NCI-H1105 (cell line): ENCODE results near the gene ZXDC.

Experiments
- DNase-seq: peaks from one replicate; lab custom pipeline; 2025; lab: John Stamatoyannopoulos, UW

Gene ZXDC

DNA sequence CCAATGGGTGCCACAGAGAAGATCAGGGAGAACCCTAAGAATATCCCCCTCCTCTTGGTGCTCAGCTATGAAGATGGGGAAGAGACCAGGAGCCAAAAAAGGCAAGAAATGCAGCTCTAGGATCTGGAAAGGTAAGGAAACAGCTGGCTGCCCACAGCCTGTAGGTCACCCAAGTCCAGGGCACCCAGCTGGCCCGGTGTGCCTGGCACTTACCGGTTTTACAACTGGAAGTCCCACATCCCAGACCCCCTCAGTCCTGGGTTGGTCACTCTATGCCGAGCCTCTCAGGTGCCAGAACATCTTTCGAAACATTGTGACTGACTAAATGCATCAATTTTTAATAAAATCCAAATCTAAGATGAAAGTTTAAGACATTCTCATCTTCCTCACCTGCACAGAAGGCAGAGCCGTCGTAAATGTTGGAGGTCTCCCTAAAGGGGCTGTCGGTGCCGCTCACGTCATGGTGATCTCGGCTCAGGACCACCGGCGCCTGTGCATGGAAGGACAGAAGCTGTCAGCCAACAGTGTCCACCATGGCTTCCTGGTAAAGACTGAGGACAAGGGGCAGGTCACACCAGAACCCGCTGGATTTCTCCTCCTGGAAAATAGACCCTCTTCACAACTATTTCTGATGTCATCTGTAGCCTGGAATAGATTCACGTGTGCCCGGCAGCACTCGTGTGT lies 13.3 kb upstream of the ZXDC start:
- DNase-seq = no peak

DNA sequence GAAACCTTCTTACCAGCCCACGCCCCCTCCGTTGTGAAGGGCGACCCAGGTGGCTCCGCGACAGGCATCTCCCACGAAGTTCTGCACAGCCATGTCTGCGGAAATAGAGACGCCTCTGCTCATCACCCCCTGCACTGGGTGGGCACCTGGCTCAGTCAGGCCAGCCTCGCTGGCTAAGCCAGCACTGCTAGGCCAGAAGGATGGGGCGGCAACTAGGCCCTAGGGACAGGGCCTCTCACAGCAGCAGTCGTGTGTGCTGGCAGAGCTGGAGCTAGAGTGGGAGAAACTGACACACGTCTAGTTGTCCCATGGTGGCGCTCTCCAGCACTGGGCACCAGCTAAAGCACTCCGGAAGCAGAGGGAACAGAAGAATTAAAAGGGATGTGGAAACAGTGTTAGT lies 12.5 kb upstream of the ZXDC start:
- DNase-seq = no peak

DNA sequence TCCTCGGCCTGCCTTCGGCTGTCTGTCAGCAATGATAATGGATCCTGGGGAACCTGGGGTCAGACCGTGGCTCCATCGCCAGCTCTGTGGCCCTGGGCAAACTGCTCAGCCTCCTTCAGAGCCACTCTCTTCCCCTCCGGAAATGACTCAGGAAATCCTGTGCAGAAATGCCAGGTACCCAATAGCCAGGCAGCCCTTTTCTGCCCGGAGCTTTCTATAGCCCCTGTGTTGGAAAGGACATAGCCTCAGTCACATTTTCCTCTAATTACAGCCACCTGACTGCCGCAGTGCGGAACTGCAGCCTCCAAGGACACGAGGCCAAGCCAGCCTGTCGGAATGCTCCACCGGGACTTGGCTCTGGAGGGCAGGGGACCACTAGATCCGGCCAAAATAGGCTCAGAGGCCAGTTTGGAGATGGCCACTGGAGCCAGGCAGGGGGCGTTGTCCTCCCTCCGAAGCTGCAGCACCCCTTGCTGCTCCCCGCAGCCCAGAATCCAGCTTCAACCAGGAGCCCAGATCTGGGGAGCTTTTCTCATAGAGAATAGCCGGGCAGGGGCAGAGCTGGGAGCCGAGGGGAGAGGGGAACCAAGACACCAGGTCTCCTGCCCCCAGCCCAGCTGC lies 11.6 kb upstream of the ZXDC start:
- no peak for DNase-seq

DNA sequence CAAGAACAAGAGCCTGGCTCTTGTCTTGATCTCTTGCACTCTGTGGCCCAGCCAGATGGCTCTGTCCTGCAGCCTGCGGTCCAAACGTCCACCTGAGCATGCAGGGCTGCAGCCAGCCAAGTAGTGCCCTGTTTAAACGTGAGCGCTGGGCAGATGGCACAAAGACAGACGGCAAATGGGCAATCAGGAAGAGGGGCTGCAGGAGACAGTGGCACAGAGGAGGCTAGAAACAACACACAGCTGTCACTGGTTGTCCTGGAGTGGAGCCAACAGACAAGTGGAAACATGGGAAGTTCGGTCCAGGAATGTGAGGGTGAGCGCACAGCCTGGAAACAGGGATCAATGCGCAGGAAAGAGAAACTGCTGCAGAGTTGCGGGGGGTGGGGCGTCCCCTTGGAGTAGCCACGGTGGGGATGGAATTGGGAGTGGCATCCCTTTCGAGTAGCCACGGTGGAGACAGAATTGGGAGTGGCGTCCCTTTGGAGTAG lies 10.7 kb upstream of the ZXDC start:
- DNase-seq = no peak

DNA sequence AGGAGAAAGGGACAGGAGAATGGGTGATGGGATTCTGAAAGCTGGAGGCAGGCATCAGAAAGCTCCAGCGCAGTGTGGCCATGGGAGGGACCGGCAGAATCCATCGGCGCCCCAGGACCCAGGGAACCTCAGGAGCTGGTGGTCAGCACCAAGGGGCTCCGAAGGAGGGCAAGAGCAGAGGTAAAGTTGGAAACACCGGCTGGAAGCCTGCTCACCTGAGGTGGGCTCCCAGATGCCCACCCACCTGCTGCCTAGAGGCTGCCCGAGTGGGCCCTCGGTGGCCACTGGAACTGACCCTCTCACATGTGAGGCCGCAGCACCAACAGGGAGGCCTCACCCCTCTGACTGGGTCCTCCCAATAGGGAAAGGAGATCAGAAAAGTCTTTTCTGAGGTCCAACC lies 10.3 kb upstream of the ZXDC start:
- DNase-seq = no peak

DNA sequence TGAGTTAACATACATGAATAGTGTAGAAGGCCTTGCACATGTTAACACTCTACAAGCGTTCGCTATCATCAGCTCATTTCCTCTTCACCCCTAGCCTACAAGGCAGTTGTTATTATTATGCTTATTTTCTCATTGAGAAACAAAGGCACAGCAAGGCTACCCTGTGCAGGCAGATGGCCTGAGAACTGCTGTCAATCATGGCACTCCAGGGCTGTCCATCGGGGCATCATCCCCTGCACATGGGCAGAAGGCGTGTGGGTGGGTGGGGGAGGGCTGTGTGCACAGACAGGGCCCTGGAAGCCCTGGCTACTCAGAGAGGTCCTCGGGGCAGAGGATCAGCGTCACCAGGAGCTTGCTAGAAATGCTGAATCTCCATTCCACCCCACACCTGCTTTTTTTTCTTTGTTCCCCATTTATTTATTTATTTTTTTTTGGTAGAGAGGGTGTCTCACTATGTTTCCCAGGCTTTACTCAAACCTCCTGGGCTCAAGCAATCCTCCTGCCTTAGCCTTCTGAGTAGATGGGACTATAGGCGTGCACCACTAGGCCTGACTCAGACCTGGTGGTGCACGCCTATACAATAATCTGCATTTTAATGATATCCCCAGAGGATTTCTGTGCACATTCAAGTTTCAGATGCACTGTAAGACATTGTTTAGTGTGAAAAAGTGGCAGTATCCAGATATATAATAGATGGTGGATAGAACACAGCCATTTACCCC lies 9.6 kb upstream of the ZXDC start:
- no peak for DNase-seq

DNA sequence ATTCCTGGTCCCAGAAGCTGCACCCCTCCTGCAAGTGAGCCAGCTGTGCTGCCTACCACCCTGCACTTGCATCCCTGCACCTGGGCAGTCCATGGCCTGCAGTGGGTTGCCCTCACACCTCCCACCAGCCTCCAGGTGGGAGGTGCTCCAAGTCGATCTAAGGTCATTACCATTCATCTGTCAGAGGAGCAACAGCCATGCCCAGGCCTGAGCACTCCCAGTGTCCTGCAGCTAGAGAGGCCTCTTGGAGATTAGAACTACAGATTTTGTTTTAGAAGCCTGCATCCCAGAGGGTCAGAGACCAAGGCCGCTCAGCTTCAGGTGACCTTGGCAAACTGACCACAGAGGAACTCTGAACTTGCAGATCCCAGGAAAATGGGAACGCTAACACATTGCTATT lies 9.0 kb upstream of the ZXDC start:
- no peak for DNase-seq

DNA sequence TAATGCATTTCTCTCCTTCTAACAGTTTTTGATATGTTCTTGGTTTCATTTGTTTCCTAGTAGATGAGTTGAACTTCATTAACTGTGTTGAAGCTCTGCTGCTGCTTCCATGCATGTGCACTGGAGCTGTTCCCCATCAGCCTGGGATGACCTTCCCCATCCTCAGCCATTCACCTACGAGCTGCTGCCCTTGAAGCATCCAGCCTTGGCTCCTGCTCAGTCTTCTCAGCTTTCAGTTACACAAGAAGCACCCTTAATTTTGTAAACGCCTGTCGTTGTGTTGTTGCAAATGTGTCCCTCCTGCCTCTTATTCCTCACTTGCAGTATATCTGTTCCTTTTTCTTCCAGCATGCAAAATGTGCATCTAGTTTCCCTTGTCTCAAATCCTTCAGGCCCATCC lies 8.5 kb upstream of the ZXDC start:
- DNase-seq = no peak

DNA sequence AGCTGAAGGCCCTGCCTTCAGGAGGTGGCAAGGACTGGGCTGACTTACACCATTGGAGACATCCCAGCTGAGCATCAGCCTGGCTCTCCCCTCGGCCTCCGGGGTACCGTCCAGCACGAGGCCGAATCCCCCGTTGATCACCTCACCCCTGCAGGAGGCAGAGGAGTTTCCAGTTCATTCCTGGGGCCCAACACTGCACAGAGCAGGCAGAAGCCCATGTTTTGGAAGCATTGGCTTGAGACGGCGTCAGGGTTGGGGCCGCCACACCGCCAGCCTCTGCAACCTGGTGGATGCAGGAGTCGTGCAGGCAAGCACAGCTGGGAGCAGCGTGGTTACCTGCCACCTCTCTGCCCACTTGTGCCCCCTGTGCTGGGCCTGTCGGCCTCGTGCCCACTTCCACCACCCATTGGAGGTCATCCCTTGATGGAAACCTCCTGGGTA lies 7.7 kb upstream of the ZXDC start:
- no peak for DNase-seq

DNA sequence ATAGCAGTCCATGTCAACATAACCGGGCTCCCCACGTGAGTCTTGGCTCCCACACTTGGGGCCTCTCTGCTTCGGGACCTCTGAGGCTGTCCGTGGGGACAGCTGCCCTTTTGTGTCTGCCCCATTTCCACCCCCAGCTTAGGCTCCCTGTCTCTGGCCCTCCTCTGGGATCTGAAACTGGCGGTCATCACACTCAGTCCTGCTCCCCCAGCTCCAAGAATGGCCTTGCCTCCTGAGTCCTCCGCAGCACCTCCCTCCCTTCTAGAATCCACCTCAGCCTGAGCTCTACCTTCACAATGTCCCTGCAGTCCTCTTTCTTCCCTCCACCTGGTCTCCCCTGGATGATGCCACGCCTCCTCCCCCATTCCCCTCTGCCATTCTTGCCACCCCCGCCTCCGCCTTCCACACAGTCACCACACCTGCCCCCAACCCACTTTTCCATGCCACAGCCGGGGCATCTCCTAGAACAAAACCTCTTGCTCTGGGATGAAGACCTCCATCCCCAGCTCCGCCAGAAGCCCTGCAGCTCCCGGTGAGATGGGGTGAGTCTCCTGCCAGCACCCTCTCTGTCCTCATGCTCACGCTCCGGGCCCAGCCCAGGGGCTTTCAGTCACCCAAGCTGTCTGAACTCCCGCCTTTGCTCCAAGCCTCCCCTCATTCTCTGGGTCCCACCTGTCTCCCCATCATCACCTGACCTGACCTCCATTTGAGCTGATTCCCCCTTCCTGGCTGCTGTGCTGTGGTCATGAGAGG lies 7.0 kb upstream of the ZXDC start:
- DNase-seq = no peak

DNA sequence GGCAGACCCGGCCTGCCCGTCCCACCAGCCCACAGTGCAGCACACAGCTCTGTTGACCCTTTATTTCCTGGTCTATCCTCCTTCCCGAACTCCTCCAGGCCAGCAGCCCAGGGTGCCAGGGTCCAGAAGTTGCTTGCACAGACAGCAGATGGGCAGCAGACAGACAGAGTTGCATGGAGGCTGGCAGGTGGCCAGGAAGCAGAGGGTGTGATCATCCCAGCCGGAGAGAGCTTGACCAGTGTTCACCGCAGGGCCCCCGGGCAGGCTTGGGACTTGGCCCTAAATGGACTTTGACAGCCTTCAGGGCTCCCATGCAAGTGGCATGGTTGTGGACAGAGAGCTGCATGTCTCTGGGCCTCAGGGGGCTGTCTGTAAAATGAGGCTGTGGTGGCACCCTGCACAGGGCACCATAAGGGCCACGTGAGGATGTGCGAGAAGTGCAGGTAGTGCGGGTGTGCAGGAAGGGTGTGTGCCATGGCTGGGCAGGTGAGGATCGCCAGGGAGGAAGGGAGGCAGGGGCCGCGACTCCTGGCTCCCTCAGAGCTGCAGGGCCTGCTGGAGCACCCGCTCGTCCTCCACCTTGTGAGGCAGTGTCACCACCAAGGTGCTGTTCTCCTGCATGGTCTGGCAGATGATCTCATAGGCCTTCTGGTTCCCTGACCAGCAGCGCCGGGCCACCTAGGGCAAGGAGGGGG lies 6.3 kb upstream of the ZXDC start:
- DNase-seq = no peak

DNA sequence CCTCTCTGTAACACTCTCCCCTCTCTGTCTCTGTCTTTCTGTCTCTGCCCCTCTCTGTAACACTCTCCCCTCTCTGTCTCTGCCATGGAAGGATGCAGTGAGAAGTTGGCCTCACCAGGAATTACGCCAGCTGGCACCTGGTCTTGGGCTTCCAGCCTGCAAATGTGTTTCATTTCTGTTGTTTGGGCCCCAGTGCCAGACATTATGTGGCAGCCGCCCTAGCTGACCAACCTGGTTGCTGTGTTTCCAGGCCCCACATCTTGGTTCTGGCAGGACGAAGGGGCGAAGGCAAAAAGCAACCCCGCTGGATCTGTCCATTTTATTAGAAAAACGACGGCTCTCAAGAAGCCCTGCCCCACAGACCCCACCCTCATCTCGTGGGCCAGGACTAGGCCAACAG lies 5.2 kb upstream of the ZXDC start:
- DNase-seq = no peak

DNA sequence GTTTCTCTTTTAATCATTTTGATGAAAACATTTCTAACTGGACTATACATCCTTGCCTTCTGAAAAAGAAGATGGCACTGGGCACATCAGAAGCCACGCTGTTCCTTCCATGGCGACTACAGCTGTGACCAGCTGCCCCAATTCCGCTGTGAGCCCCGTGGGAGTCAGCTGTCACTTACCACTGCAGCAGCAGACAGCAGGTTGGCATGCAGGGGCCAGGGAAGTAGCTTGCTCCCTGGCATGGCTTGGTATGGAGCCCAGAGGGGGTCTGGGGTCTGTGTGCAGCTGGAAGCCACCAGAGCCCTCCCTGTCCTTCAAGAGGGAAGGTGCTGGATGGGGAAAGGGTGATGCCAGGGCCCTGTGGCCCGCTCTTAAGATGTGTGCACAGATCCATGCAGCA lies 4.5 kb upstream of the ZXDC start:
- no peak for DNase-seq

DNA sequence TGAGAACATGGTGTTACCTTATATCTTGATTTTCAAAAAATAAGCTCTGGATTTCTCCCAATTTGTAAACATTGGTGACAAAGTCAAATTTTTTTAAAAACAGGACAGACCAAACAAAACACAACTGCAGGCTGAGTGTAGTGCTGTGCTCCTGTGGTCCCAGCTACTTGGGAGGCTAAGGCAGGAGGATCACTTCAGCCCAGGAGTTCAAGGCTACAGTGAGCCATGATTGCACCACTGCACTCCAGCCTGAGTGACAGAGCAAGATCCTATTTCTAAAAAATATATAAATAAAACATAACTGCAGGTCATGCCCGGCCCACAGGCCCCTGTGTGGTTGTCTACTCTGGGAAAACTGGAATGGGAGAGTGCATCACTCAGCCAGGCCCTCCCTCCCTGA lies 4.0 kb upstream of the ZXDC start:
- no peak for DNase-seq

DNA sequence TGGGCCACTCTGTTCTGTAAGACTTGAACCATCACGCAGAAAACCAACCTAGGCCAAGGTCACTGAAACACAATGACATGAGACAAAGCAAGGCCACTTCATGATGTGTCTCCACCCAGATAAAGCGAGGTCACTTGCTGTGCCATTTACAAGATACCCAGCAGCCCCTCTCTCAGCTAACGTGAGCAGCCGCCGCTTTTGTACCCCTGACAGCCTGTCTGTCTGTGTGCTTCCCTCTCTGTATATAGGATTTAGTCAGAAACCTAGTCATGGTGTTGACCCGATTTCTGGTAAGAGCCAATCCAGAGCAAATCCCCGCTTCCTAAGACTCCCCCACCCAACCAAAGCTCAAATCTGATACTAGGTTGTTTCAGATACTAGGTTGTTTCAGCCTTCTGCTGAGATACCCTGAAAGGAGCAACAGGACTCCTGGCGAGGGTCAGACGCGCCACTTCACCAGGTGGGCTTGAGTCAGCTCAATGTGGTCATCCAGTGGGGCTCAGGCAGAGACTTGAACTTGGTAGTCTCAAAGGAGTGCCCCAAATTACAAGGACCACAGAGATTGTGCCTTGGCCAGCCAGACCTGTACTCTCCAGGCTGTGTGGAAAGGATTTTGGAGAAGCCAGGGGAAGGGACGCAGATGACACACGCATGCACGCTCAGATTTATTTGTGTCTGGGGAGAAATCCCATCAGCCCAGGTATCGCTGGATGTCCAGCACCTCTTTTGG lies 3.1 kb upstream of the ZXDC start:
- no peak for DNase-seq

DNA sequence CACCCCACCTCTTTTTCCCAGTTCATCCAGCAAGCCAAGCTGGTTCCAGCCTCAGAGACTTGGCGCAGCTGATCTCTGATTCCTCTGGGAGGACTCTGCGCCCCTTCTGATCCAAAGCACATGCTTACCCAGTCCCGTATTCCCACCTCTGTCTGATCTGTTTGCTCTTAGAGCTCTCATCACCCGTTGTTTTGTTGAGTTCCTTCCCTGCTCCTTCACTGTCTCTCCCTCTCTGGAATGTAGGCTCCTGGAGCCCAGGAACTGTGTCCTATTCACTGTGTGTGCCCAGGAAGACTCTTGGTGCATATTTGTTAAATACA lies 1.3 kb upstream of the ZXDC start:
- DNase-seq = no peak

DNA sequence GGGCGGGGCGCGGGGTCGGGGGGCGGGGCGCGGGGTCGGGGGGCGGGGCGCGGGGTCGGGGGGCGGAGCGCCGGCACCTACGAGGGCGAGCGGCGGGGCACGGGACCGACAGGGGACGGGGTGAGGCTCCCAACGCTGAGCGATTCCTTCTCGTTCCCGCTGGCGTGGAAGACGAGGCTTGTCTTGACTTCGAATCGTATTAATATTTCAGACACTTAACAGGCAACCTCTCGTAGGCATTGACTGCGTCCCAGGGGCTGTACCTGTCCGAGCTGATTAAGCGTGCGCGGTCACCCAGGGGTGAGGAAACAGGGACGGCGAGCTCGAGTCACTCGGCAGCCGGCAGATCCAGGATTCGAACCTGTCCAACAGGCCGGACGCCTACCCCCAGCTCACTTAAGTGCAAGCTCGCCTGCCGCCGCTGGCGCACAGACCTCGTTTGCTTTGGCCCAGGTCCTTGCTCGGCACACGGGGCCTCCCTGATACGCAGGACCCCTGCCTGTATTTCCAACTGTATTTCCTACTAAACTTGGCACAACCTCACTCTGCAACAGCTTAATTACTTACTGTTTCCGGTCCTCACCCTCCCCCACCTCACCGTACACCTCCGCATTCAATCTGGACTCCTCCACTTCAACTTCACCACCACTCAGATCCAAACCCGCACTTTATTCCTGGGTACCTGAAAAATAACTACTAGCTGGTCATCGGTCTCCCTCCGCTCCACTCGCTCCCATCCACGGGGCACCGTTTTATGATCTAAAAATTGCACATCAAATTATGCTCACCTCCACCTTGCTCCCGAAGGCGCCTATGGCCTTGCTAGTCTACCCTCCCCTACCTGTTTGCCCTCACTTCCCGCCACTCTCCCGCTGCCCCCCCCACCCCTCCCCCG lies 722 bp upstream of the ZXDC start:
- DNase-seq = peak; percentile 84

DNA sequence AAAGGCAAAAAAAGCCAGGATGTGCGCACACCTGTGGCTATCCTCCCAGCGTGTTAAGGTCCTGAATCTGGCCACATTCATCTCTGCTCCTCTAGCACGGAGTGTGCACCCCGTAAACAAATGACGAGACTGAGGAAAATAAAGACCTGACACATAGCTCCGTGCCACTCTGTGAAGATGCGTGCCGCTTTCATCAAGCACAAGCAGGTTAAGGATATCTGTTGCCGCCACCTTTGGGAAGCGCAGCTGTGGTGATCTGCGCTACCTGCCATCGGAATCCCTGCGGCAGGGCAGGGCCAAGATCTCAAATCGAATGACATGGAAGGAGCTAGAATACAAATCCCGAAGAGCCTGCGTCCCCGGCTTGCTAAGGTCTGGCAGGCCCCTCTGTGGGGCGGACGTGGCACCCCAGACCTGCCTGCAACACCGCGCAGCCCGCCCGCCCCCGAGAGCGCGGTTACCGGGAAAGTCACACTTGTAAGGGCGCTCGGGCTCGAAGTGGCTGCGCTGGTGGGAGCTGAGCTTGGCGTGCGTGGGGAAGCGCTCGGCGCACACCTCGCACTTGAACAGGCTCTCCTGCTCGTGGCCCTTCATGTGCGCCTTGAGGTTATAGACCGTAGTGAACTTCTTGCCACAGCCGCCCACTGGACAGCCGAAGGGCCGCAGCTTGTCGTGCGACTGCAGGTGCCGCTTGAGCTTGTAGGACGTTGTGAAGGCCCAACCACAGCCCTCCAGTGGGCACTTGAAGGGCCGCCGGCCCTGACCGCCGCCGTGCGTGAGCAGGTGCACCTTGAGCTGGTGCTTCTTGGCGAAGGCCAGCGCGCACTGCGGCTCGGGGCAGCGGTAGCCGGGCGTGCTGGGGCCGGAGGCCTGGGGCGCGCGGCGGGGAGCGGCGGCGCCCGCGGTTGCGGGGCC lies 936 bp downstream of the ZXDC start:
- peak; percentile 22 for DNase-seq
